A549 (cell line): Measurements from ENCODE around the gene MED26. TPM values are rescaled to one million over a fixed set of nuclear protein-coding genes. Genes with fewer than 3 reads are reported as not detected.

Source experiments
- ATAC-seq, 2 experiments: fragments of 200-7000 bp in 1 of 2; fragments of >200 bp in 1 of 2; cut with Nextera tagmentation in 1 of 2; cut with Tn5 transposase in 1 of 2; 3 replicates each; pipeline versions ENCODE4 v1.8.0 to v1.9.1; 2018 to 2020; ENCODE audit warnings: mild to moderate bottlenecking in 1 of 2, moderate library complexity in 1 of 2
- CTCF ChIA-PET: fragments of 300-600 bp; sonication (Branson Sonifier 250); formaldehyde crosslinking; extraction: SDS; loops from one replicate; lab custom pipeline; 2021; ENCODE audit warnings: antibody characterized with exemption, inconsistent platforms; lab: Yijun Ruan, JAX
- POLR2A ChIA-PET: fragments of 350-600 bp; formaldehyde crosslinking; extraction: SDS; loops from one replicate; lab custom pipeline; 2021; ENCODE audit warnings: antibody characterized with exemption, inconsistent platforms; lab: Yijun Ruan, JAX
- DNase-seq, 2 experiments: peaks; one replicate each; pipeline versions ENCODE4 v3.0.0 to v3.0.0-alpha.2; 2011 to 2016; ENCODE audit warnings: low read depth in 1 of 2, low spot score in 1 of 2
- FAIRE-seq: peaks from 2 replicates; lab custom pipeline; 2011; peaks lifted over from hg19 to GRCh38; lab: Jason Lieb, UNC
- H3K27ac ChIP-seq, 2 experiments: fragments of >200 bp; sonication (Bioruptor Twin); formaldehyde crosslinking; 3 replicates each; pipeline ENCODE4 v1.5.1; 2016 to 2017
- H3K4me1 ChIP-seq: fragments of >200 bp; sonication (Bioruptor Twin); formaldehyde crosslinking; 3 replicates; pipeline ENCODE4 v1.6.1; 2016
- H3K4me2 ChIP-seq: fragments of >200 bp; sonication (Bioruptor Twin); formaldehyde crosslinking; 3 replicates; pipeline ENCODE4 v1.6.1; 2016
- H3K4me3 ChIP-seq: fragments of >200 bp; sonication (Bioruptor Twin); formaldehyde crosslinking; 3 replicates; pipeline ENCODE4 v1.5.1; 2016
- H3K9me3 ChIP-seq: fragments of >200 bp; sonication (Bioruptor Twin); formaldehyde crosslinking; 3 replicates; pipeline ENCODE4 v1.6.1; 2016
- BHLHE40 ChIP-seq: IDR thresholded peaks from 2 replicates; pipeline ENCODE4 v1.6.1; 2012; ENCODE audit warnings: low read depth, low read length, inconsistent platforms
- CBX2 ChIP-seq: fragments of 200-600 bp; sonication (generic); IDR thresholded peaks from 2 replicates; pipeline ENCODE4 v1.6.1; 2016; ENCODE audit warnings: low read depth, mild to moderate bottlenecking, borderline replicate concordance
- CBX8 ChIP-seq: fragments of 200-600 bp; sonication (generic); IDR thresholded peaks from 2 replicates; pipeline ENCODE4 v1.6.1; 2016
- CEBPB ChIP-seq, 2 experiments: fragments of >200 bp in 1 of 2; sonication (Bioruptor Twin) in 1 of 2; formaldehyde crosslinking in 1 of 2; IDR thresholded peaks; 2 replicates each; pipeline ENCODE4 v1.6.1; 2012 to 2016
- E2F6 ChIP-seq: IDR thresholded peaks from 2 replicates; pipeline ENCODE4 v1.6.1; 2012; ENCODE audit warnings: low read depth, borderline replicate concordance
- FOSB ChIP-seq: fragments of 250-450 bp; sonication (Bioruptor Pico); IDR thresholded peaks from 2 replicates; pipeline ENCODE4 v1.5.0; 2020; ENCODE audit warnings: mild to moderate bottlenecking, moderate library complexity
- FOSL2 ChIP-seq, 2 experiments: fragments of 450-650 bp in 1 of 2; fragments of >200 bp in 1 of 2; sonication (Bioruptor Twin) in 1 of 2; formaldehyde crosslinking; IDR thresholded peaks; 2 replicates each; pipeline versions ENCODE4 v1.5.0 to v1.6.1; 2016 to 2020; ENCODE audit warnings: mild to moderate bottlenecking in 1 of 2, moderate library complexity in 1 of 2
- MAFK ChIP-seq: fragments of 450-650 bp; IDR thresholded peaks from 2 replicates; pipeline ENCODE4 v1.6.1; 2014; ENCODE audit not compliant: partially characterized antibody
- PBX3 ChIP-seq: IDR thresholded peaks from 2 replicates; pipeline ENCODE4 v1.6.1; 2012
- POLR2A ChIP-seq: IDR thresholded peaks from 2 replicates; pipeline ENCODE4 v1.6.1; 2012; ENCODE audit warnings: mild to moderate bottlenecking, low read length
- POLR2AphosphoS2 ChIP-seq: conservative IDR thresholded peaks from 2 replicates; pipeline ENCODE4 v1.6.1; 2012; ENCODE audit warnings: low read length, improper control_type of control experiment, inconsistent platforms
- SMC3 ChIP-seq: fragments of >200 bp; sonication (Bioruptor Twin); formaldehyde crosslinking; IDR thresholded peaks from 3 replicates; pipeline ENCODE4 v1.6.1; 2018; ENCODE audit warnings: inconsistent platforms
- SREBF2 ChIP-seq: fragments of 450-650 bp; IDR thresholded peaks from 2 replicates; pipeline ENCODE4 v1.6.1; 2014; ENCODE audit warnings: mild to moderate bottlenecking, moderate library complexity
- TP53 ChIP-seq: fragments of 250-450 bp; sonication (Bioruptor Pico); IDR thresholded peaks from 2 replicates; pipeline ENCODE4 v1.5.0; 2021; ENCODE audit warnings: mild to moderate bottlenecking, moderate library complexity
- USF2 ChIP-seq: fragments of 450-650 bp; IDR thresholded peaks from 2 replicates; pipeline ENCODE4 v1.6.1; 2014; ENCODE audit warnings: antibody characterized with exemption
- ZC3H11A ChIP-seq: fragments of 450-650 bp; IDR thresholded peaks from 2 replicates; pipeline ENCODE4 v1.6.1; 2014; ENCODE audit warnings: antibody characterized with exemption, mild to moderate bottlenecking
- ZNF302 ChIP-seq: fragments of 250-450 bp; sonication (Bioruptor Pico); IDR thresholded peaks from 2 replicates; pipeline ENCODE4 v1.9.0; 2021; ENCODE audit warnings: inconsistent platforms, mild to moderate bottlenecking, moderate library complexity
- WGBS: methylation state at CpG from one replicate; pipeline ENCODE4 v1.1.6; 2017; ENCODE audit errors: missing lambda C conversion rate; 5-methylcytosine and 5-hydroxymethylcytosine counted together
- polyA plus RNA-seq, 4 experiments: library from polyadenylated mRNA; depleted of rRNA in 3 of 4; stranded (reverse); fragments of >200 nt; fragmentation: RNase III in 1 of 4; extraction: RNeasy Plus Mini Kit Qiagen cat#74134 plus additional on column Dnase treatment in 1 of 4; gene quantifications; 2 replicates in 3 of 4; 3 replicates in 1 of 4; pipeline ENCODE4 v1.2.3, GENCODE V29; 2011 to 2017
- TF ChIP-seq, protein P1 (sequence below): fragments of 250-450 bp; sonication (Bioruptor Pico); IDR thresholded peaks from 2 replicates; pipeline ENCODE4 v1.5.0; 2021; ENCODE audit warnings: mild to moderate bottlenecking, moderate library complexity, borderline replicate concordance

The MED26 gene
- polyA plus RNA-seq, 2 of the 4 experiments (the other 2 are of a cell fraction) = 2.4 to 3.6 TPM

- TF ChIP-seq, protein P1, sequence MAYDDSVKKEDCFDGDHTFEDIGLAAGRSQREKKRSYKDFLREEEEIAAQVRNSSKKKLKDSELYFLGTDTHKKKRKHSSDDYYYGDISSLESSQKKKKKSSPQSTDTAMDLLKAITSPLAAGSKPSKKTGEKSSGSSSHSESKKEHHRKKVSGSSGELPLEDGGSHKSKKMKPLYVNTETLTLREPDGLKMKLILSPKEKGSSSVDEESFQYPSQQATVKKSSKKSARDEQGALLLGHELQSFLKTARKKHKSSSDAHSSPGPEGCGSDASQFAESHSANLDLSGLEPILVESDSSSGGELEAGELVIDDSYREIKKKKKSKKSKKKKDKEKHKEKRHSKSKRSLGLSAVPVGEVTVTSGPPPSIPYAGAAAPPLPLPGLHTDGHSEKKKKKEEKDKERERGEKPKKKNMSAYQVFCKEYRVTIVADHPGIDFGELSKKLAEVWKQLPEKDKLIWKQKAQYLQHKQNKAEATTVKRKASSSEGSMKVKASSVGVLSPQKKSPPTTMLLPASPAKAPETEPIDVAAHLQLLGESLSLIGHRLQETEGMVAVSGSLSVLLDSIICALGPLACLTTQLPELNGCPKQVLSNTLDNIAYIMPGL (CRISPR knock-in tag) = no peak
- TF ChIP-seq E2F6 = no peak
- TF ChIP-seq ZC3H11A = no peak
- TF ChIP-seq BHLHE40 = no peak
- TF ChIP-seq SMC3 = no peak
- no peak for TF ChIP-seq CEBPB (IDR thresholded peaks at IDR 0.05)
- no peak for TF ChIP-seq FOSB (CRISPR knock-in tag)
These were observed 38.1 kb downstream of the MED26 start (continued) for GRCh38 chr19:16589917-16590316.

- WGBS = 87% methylated on average over 10 of the region's 11 CpGs
- H3K4me3 ChIP-seq = no peak overlapping the region
- H3K9me3 ChIP-seq = no peaks in the 10 kb centered on the region
- no peak for DNase-seq
- H3K4me1 ChIP-seq = peaks cover 34% of the 10 kb centered on the region
- H3K4me2 ChIP-seq = no peak overlapping the region
- TF ChIP-seq CEBPB (IDR thresholded peaks at IDR 0.05) (no peak), FOSL2 (IDR thresholded peaks at IDR 0.05) (no peak), FOSL2 (CRISPR knock-in tag; IDR thresholded peaks at IDR 0.05) (no peak), PBX3 (no peak), TP53 (CRISPR knock-in tag) (no peak), POLR2A (no peak)
- TF ChIP-seq, protein P1 (CRISPR knock-in tag) = no peak
- no peak for FAIRE-seq
- H3K27ac ChIP-seq = no peak overlapping the region
- ATAC-seq = no peak
- ChIA-PET POLR2A (no interaction called here), CTCF (no interaction called here)
These were observed 39.0 kb downstream of the MED26 start for GRCh38 chr19:16588824-16589577.

- Histone ChIP-seq H3K9me3 (no peaks in the 10 kb centered on the region), H3K4me1 (peaks cover 38% of the 10 kb centered on the region), H3K4me2 (no peak overlapping the region), H3K27ac (no peak overlapping the region), H3K4me3 (no peak overlapping the region)
- ChIA-PET CTCF (no interaction called here), POLR2A (no interaction called here)
- DNase-seq (no peak), FAIRE-seq (no peak), ATAC-seq (no peak)
- WGBS = 88% methylated on average over 17 of the region's 26 CpGs
- TF ChIP-seq USF2 (no peak), SREBF2 (no peak), CBX2 (no peak), MAFK (no peak), CBX8 (no peak), ZNF302 (no peak), POLR2AphosphoS2 (no peak)
These were observed 39.9 kb downstream of the MED26 start for GRCh38 chr19:16587833-16588823.
